Forelimb muscle (tissue), 1 donor: Measurements from ENCODE around the gene ZNF385B. TPM values are rescaled to one million over a fixed set of nuclear protein-coding genes. Genes with fewer than 3 reads are reported as not detected.

Source experiments
- DNase-seq: peaks from one replicate; pipeline ENCODE4 v3.0.0-alpha.2; 2013; ENCODE audit warnings: low read depth
- polyA plus RNA-seq: library from polyadenylated mRNA; unstranded; fragments of 120-200 nt; gene quantifications from one replicate; pipeline ENCODE4 v1.2.1, GENCODE V29; 2013; ENCODE audit not compliant: insufficient read length

The ZNF385B gene
- polyA plus RNA-seq, 1 donor: 24.5 TPM

DNA sequence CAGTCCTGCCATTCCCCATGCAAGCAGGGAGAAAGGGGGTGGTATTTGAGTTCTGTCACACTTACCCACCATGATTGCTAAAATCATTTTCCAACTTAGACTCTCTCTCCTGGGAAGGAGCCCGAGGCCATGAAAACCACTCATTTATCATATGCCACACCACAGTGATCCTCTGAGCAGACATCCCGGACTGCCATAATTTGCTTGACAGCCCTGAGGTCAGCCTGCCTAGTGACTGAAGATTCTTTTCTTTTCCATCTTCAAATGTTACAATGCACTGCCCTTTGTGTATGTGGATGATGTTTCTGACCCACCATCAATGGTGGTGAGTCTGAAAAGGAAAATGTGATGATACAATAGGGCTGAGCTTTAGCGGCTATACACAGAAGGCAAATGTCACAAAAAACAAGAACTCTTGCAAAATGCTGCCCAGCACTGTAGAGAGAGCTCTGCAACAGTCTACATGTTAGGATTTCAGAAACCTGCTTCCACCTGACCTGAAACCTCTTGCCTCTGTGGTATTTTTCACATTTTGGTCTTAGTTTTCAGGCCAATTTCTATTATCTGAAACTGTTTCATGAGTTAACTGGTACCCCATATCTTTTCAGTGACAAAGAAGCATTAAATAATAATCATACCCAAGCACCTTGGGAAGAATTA, 272.8 kb downstream of the ZNF385B start:
- no peak for DNase-seq

DNA sequence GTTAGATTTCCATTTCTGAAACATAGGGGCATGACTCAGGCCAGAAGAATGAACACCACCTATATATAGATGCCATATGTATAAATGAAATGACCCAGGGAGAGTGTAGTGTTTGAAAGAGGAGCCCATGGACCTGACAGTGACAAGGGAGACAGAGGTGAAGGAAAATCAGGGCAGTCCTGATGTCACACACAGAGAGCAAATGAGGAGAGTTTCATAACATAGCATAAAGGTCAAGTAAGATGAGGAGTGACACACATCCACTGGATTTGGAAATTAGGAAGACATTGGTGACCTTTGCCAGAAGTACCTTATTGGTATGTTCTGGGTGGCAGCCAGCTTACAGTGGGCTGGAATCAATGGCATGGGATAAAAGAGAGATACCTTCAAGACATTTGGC, 276.7 kb downstream of the ZNF385B start:
- no peak for DNase-seq

DNA sequence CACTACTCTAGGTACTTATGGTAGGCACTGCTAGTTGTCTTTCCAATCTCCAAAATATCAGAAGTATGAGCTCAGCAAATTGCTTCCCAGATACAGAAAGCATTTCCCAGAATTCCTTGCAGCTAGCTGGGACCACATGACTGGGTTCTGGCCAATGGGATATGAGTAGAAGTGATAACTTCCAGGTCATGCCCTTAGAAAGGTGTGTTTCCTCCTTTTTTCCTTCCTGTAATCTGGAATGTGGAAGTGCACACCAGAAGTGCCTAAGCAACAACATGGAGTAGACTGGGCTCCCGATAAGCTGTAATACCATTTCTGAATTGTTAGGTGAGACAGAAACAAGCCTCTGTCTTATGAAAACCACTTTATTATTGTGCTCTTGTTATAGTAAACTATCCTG, 279.8 kb downstream of the ZNF385B start:
- DNase-seq: no peak

DNA sequence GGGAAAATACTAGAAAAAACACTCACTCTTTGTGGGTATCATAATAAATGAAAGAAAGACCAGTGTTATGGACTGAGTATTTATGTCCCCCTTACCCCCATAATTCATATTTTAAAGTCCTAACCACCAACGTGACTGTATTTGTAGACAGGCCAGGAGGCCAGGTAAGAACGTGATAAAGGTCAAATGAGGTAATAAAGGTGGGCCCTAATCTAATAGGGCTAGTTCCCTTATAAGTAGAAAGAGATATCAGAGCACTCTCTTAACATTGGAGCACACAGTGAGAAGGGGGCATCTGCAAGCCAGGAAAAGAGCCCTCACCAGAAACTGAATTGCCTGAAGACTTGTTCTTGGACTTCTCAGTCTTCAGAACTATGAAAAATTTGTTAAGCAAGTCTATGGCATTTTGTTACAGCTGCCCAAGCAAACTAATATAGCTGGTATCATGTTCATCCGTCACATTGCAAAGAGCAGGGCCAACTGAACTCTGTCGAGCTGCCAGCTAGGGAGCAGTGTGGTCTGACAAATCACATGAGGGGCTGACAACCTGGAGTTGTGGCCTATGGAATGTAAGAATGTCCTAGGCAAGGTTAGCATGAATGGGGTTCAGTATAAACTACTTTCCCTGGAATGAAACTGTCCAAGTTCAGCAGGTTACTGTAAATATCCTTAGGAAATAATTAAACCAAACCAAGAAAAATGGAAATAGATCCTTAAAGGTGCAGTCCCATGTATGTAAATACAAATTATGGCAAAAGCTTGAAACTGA, 280.9 kb downstream of the ZNF385B start:
- no peak for DNase-seq

DNA sequence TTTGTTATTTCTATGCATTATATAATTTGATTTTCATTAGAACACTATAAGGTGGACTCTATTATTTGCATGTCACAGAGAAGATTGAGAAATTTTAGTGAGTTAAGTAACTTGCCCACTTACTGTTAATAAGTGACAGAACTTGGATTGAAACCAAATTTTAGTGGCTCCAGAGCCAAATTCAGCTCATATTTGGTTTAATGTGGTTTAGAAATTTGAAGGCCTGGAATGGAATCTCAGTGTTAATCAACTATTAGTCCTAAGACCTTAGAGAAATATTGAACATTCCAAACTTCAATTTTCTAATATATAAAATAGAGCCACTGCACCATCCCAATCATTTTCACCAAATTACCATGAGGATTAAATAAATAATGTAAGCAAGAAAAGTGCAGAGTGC, 281.6 kb downstream of the ZNF385B start:
- DNase-seq: no peak

DNA sequence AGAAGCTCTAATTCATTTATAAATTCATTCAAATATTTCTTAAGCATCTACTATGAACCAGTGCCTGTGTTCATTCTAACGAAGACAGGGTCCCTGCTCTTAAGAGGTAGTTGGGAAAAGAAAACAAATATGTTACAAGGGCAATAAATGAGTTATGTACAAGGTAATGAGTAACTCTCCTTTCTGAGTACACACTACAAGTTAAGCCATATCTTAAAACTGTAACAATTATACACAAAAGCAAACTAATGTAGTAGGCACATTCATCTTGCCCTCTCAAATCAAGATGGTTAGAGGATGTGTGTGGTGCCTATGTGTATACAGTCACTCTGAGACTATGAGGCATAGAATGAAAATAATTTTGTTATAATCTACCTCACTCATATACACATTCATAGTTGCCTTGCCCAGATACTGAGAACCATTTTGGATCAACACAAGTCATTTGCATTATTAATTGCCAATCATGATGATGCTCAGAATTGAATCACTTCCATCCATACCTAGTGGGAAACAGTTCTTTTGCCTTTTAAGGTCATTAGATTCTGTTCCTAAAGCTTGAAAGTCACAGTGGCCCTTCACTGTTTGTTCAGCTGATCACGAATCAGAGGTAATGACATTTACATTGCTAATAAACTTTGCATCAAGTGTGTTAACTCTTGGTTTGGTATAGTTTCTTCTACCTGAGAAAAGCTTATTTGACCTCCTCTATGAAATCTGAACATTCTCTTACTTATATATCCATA, 283.1 kb downstream of the ZNF385B start:
- no peak for DNase-seq

DNA sequence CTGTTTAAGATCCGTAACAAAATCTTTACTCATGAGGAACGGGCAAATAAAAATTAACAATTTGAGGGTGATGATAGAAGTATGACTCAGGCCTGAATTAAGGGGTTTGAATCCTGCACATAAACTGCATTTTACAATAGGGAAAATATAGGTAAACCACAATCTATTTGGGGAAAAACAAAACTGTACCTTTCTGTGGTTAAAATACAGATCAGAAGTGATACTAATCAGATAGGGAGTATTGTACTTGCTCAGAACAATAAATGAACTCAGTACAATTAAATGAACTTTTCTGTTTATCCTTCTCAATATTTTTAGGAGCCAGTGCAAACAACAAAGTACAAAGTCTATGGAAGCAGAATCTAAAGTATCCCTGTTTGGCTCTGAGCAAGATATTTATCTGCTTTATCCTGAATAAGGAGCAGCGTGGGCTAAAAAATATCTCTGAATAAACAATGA, 287.3 kb downstream of the ZNF385B start:
- no peak for DNase-seq

DNA sequence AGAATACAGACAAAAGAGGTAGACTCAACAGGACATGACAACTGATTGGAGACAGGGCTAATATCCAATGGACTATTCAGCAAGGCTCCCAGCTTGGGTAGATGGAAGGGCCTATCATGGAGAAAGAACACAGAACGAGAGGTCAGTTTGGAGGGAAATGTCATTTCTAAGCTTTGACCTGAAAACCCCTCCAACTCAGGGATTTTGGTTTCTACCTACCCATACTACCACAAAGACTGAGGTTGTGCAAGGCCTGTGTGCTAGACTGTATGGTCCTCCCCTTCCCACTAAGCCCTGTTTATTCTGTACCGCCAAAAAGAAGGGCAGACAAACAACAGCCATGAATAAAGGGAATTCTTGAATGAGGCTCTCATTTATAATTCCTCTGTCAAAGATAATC, 288.9 kb downstream of the ZNF385B start:
- no peak for DNase-seq

DNA sequence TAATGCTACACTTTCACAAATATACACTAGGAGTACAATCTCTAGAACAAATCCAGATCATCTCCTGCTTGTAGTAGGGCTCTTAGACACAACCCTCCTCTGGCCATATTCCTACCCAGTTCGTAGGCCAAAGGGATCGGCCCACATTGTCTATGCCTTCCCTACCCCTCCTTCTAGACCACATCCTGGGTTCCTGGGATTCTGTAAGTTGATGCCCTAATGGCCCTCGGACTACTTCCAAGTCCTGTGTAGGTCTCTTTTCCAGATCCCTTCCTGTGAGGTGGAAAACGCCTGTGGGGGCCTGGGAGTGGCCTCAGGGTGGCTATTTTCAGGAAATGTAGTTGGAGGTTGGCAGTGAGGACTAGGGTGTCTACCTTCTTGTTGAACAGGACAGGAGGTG, 289.7 kb downstream of the ZNF385B start:
- DNase-seq: no peak

DNA sequence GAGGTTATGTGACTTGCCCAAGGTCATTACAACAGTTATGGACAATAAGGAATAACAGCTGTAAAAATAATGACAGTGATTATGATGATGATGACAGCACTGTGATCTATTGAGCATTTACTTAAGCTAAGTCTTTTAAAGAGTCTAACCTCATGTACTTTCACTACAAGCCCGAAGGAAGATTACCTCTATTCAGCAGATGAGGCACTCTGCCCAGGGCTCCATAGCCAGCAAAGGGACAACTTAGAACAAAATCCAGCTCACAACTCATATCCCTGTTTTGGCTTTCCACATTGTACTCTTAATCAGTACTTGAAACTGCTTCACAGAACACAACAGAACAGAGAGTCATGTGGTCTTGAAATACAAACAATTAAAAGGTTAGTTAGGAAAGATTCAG, 290.2 kb downstream of the ZNF385B start:
- DNase-seq: no peak

DNA sequence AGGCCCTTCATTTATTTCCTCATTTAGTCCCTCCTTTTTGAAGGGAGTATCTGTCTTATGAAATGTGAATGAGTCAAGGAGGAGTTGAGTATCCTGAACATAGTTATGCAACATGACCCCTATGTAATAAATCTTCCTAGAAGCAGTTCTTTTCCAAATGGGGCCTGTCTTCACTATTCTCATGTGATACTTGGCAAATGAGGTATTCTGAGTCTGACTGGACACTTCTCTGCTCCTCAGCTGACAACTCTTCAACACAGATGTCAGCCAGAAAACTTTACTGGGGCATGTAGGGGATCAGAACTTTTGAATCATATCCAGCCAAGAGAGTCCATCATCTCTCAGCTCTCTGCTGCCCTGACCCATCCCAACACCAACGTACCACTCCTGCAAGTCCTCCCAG, 291.6 kb downstream of the ZNF385B start:
- no peak for DNase-seq

DNA sequence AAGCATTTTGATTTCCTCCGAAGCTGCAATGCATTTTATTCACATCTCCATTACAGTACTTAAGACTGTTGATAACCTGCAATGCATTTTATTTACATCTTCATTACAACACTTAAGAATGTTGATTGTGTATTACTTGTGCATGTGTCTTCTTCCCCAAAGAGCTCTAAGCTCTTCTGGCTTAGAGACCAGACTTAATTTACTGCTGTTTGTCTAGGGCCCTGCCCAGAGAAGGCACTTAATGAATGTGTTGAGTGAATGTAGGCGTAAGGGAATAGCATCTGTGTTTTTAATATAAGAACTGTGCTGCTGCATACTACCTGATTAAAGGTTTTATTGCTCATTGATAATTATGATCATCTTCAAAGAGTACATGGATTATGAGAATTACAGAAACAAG, 295.6 kb downstream of the ZNF385B start:
- DNase-seq: no peak

DNA sequence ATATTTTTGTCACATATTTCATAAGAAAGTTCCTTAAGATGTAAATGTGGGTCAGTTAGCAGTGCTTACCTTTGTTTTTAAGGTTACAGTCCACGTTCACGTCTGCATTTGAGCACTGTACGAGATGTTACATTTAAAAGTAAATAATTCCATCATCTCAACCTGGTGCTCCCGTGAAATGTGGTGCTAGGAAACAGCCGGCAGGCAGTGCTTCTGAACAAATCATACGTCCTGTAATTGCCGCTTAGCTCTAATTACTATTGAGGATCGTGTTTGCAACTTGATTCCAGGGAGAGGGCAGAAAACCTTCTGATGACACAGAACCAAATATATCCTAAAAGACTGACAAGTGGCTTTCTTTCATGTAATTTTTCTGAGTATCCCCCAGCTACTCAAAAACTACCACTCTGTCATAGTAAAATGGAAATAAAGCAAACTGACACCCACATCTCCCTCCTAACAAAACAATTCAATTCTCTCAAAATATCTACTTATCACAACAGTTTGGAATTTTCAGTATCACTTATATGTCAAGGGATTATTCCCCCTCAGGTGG, 299.0 kb downstream of the ZNF385B start:
- DNase-seq: no peak

DNA sequence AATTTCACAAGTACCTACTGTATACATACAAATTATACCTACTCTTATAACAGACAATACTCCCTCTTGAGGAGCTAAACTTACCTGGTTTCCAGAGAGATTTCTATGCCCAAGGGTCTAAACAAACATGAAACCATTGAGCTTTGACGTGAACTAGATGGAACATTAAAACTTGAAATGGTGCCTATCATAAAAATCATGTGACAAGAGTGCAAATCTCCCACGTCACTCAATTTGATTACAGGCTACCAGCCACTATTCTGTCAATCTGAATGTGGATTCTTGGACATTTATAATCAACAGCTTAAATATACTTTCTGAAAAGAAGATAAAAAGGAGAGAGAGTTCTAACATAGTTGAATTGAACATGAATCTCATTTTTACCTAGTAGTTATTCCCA, 299.7 kb downstream of the ZNF385B start:
- DNase-seq: no peak

DNA sequence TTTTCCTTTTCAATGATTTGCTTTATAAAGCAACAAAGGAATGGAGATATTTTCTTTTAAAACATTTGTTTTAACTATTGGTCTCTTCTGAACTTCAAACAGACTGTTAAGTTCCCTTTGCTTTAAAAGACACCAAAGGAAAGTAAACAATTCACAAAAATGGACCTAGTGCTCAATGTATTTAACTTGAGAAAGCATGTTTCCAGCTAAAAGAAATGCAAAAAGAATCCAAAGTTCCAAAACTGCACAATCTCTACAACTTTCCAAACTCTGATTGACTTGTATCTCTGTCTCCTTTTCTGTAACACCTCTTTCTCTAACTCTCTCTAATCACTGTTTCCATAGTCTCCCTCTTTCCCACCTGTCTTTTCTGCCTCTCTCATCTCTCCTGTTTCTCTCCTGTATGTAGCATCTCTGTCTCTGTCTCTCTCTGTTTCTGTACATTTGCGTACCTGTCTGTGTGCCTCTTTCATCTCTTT, 301.1 kb downstream of the ZNF385B start:
- DNase-seq: no peak

DNA sequence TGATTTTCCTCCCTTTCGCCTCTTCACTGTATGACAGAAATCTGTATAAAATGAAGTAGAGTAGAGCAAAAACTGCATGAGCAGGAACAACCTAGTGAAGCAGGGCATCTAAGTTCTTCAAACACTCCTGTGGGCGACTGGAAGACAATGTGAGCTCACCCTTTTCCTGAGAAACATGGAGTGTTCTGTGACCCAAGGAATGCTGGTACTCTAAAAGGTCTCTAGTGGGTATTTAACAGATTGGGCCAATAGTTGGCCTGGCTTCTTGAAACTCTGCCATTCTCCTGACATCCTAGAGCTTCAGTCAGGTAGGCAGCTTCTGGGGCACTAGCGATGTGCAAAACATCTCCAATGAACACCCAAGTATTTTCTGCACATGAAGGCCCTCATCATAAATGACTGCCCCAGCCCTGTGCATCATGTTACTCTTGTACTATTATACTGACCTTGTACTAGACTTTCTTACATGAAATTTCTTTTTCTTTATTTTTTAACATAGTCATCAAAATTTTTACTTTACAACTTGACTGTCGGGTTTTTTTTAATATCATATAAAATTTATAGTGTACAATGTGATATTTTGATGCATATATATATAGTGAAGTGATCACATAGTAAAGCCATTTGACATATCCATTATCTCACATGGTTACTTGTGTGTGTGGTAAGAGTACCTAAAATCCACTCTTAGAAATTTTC, 302.2 kb downstream of the ZNF385B start:
- DNase-seq: no peak

DNA sequence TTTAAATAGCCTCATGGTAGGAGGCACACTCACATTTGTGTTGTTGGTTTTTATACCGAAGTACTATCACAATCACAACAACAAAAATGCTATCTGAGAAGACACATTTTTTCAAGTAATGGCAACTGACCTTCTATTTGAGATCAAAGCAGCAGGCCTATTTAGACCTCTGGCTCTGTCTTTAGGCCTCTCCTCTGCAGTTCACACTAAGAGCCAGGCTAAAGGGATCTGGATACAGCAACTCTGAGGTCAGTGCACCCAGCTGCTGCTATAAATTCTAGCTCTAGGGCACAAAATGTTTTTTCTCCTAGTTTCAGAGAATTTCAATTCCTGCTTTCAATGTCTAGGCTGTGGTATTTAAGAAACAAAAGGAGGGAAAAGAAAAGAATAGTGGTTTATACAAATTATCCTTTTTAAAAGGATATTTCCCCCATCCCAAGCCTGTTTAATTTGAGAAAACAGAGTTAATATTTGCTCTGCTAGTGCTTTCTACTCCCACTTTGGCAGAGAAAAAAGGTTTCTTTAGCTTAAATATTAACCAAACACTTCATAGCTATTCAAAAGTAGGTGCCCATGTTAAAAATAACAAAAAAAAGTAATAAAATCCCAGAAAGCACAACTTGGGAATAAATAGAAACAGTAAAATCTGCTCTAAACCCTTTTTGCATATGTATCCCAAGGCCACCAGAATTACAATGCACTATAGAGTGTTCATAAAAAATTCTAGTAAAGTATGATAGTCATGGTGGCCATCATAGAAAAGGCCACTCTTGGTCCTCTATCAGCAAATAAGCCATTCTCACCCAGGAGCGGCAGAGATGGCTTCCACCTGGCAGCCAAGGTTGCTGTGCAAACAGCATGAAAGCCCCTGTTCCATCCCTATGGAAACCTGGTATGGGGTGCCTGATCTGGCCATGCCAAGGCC, 303.1 kb downstream of the ZNF385B start:
- no peak for DNase-seq

DNA sequence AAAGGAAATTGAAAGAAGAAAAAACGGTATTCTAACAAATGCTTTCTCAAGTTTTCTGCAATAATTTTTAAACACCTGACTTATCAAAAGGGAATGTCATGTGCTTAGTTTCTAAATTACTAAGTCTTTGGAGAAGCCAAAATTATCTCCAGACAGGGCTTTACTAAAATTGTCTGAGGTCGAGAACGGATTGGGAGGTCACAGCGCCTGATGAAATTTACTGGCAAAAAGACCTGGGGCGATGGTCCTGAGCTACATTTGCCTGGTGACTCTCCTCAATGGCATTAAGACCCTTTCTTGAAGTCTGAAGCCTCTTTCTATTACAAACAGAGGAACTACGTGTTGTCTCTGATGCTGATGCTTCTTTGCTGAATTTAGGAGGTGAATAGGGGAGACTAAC, 305.0 kb downstream of the ZNF385B start:
- DNase-seq: no peak

DNA sequence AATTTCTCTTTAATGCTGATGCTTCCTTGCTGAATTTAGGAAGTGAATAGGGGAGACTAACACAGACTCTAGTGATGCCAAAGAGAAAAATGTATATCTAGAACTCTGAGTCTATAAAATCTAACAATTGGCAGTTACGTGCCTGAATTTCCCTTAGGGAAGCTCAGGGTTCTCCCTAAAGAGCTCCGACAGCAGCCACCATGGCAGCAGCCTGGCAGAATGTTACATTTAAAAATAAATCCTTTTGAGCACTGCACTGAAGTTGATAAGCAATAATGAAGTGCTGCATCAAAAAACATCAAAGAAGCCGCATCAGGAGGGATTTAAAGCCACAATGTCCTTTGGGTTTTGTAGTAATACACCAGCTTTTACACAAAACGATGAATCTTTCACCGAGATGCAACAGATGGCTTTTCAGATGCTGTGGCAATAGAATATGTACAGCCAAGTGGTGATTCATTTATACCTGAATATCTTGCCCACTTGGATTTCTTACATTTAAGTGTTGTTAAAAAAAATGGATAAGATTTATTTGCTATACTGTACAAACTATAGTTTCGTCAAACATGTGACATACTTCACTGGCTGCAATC, 305.6 kb downstream of the ZNF385B start:
- DNase-seq: no peak
